Measurements from ENCODE around the gene AUP1. TPM values are rescaled to one million over a fixed set of nuclear protein-coding genes. Genes with fewer than 3 reads are reported as not detected.
A peak's percentile ranks its signal among the peaks of the same experiment; 100 is the strongest.

Gene AUP1
- total RNA-seq, 1 donor from 2014 or later = 76.8 TPM

DNA sequence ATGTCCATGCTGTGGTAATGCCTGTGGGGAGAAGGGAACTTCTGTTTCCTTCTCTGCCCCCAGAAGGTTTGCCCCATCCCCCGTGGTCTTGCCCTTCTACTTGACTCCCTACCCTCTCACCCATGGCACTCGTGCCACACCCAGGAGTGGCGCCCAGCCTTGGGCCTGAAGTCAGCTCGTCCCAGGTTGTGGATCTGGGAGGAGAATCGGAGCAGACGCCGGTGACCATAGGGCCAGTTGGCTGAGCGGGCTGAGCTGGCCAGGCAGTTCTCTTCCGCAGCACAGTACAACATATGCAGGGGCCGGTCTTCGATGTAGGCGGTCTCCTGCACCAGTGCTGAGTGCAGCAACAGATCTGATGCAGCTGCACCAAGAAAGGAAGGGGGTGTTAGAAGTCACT, 4.9 kb upstream of the AUP1 start:
- H3K9me3 Mint-ChIP-seq (ENCODE audit: low read depth) = no peaks in the 10 kb centered on the region
- H3K27ac Mint-ChIP-seq (ENCODE audit: unreplicated experiment) = no peak overlapping the region
- peaks cover 13% of the 10 kb centered on the region for H3K36me3 Mint-ChIP-seq (ENCODE audit: low read depth)
- H3K4me1 Mint-ChIP-seq (ENCODE audit: low read depth) = peaks cover 20% of the 10 kb centered on the region
- peak; percentile 75 for DNase-seq (ENCODE audit: low spot score)
- H3K4me3 Mint-ChIP-seq (ENCODE audit: unreplicated experiment) = no peak overlapping the region
- TF ChIP-seq, protein P1, sequence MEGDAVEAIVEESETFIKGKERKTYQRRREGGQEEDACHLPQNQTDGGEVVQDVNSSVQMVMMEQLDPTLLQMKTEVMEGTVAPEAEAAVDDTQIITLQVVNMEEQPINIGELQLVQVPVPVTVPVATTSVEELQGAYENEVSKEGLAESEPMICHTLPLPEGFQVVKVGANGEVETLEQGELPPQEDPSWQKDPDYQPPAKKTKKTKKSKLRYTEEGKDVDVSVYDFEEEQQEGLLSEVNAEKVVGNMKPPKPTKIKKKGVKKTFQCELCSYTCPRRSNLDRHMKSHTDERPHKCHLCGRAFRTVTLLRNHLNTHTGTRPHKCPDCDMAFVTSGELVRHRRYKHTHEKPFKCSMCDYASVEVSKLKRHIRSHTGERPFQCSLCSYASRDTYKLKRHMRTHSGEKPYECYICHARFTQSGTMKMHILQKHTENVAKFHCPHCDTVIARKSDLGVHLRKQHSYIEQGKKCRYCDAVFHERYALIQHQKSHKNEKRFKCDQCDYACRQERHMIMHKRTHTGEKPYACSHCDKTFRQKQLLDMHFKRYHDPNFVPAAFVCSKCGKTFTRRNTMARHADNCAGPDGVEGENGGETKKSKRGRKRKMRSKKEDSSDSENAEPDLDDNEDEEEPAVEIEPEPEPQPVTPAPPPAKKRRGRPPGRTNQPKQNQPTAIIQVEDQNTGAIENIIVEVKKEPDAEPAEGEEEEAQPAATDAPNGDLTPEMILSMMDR (IDR thresholded peaks at IDR 0.05) = no peak
- no peaks in the 10 kb centered on the region for H3K27me3 Mint-ChIP-seq (ENCODE audit: low read depth)

DNA sequence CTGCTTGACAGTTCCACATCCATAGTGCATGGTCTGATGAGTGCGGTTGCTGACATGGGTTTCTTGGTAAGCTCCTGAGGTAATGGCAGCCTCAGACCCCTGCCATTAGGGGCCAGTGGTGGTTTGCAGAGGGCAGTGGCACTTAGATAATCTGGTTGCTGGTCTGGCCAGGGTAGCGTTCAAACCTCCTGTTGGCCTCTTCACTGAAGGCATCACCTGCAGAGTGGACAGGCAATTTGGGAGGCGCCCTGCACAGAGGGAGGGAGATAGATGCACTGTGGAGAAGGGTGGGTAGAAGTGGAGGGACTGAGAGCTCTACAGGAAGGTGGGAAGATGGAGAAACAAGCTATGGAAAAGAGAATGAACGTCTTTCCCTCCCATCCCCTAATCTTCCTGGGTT, 4.0 kb upstream of the AUP1 start:
- peak; percentile 37 for DNase-seq (ENCODE audit: low spot score)
- Mint-ChIP-seq H3K9me3 (ENCODE audit: low read depth) (no peaks in the 10 kb centered on the region), H3K4me1 (ENCODE audit: low read depth) (peaks cover 27% of the 10 kb centered on the region), H3K36me3 (ENCODE audit: low read depth) (peaks cover 12% of the 10 kb centered on the region), H3K27ac (ENCODE audit: unreplicated experiment) (no peak overlapping the region), H3K4me3 (ENCODE audit: unreplicated experiment) (no peak overlapping the region), H3K27me3 (ENCODE audit: low read depth) (no peaks in the 10 kb centered on the region)
- TF ChIP-seq, protein P1 (IDR thresholded peaks at IDR 0.05) = no peak

DNA sequence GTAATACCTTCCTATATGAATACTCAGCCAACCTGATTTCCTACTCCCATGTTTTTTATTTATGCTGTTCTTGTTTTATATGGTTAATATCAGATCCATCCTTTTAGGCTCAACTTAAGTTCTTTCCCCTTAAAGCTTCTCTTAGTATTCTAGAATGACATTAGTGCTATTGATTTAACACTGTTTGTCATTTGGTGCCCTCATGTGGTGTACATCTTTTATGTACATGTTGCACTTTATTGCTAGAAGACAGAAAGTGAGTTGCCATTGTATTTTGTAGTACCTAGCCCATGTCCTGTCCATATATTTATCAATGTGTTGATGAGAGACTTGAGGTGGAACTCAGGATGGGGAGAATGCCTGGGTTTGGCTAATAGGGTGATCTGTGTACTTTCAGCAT, 2.7 kb upstream of the AUP1 start:
- H3K27me3 Mint-ChIP-seq (ENCODE audit: low read depth) = no peaks in the 10 kb centered on the region
- H3K27ac Mint-ChIP-seq (ENCODE audit: unreplicated experiment) = peak overlapping the region; percentile 9
- no peaks in the 10 kb centered on the region for H3K9me3 Mint-ChIP-seq (ENCODE audit: low read depth)
- peaks cover 15% of the 10 kb centered on the region for H3K36me3 Mint-ChIP-seq (ENCODE audit: low read depth)
- no peak overlapping the region for H3K4me3 Mint-ChIP-seq (ENCODE audit: unreplicated experiment)
- no peak for DNase-seq (ENCODE audit: low spot score)
- H3K4me1 Mint-ChIP-seq (ENCODE audit: low read depth) = peaks cover 40% of the 10 kb centered on the region
- TF ChIP-seq, protein P1 (IDR thresholded peaks at IDR 0.05) = peak; percentile 75

DNA sequence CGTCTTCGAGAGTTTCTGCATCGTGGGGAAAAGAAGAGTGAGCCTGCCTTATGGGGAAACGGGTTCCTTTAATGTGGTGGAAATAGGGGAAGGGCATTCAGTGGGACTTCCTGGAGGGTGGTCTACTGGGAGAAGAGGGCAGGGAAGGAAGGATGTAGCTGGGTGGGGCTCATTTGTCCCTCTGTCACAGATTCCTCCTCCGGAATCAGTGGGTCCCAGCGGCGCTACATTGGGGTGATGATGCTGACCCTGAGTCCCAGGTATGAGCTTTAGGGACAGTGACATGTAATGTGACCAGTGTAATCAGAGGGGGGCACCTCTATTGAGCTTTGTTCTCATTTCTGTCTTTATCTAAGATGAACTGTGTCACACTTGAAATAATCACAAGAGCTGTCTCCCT, 2.2 kb upstream of the AUP1 start:
- no peak overlapping the region for H3K4me3 Mint-ChIP-seq (ENCODE audit: unreplicated experiment)
- H3K27me3 Mint-ChIP-seq (ENCODE audit: low read depth) = no peaks in the 10 kb centered on the region
- TF ChIP-seq, protein P1 (IDR thresholded peaks at IDR 0.05) = no peak
- H3K27ac Mint-ChIP-seq (ENCODE audit: unreplicated experiment) = peak overlapping the region; percentile 76
- no peaks in the 10 kb centered on the region for H3K9me3 Mint-ChIP-seq (ENCODE audit: low read depth)
- peaks cover 40% of the 10 kb centered on the region for H3K4me1 Mint-ChIP-seq (ENCODE audit: low read depth)
- H3K36me3 Mint-ChIP-seq (ENCODE audit: low read depth) = peaks cover 20% of the 10 kb centered on the region
- DNase-seq (ENCODE audit: low spot score) = no peak

DNA sequence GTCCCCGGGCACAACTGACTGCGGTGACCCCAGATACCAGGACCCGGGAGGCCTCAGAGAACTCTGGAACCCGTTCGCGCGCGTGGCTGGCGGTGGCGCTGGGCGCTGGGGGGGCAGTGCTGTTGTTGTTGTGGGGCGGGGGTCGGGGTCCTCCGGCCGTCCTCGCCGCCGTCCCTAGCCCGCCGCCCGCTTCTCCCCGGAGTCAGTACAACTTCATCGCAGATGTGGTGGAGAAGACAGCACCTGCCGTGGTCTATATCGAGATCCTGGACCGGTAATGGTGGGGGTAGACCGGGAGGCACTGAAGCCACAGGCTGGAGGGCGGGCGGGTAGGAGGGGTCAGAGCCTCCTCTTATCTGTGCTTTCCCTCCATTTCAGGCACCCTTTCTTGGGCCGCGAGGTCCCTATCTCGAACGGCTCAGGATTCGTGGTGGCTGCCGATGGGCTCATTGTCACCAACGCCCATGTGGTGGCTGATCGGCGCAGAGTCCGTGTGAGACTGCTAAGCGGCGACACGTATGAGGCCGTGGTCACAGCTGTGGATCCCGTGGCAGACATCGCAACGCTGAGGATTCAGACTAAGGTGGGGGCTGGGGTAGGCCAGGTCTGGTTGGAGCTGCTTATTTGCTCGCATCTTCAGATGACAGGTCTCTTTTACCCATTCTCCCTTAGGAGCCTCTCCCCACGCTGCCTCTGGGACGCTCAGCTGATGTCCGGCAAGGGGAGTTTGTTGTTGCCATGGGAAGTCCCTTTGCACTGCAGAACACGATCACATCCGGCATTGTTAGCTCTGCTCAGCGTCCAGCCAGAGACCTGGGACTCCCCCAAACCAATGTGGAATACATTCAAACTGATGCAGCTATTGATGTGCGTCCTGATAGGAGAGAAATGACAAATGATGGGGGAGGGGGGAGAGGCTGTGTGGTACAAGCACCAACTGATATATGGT, 1.0 kb upstream of the AUP1 start:
- peaks cover 27% of the 10 kb centered on the region for H3K36me3 Mint-ChIP-seq (ENCODE audit: low read depth)
- DNase-seq (ENCODE audit: low spot score) = peak; percentile 92
- H3K9me3 Mint-ChIP-seq (ENCODE audit: low read depth) = no peaks in the 10 kb centered on the region
- peak overlapping the region; percentile 98 for H3K4me3 Mint-ChIP-seq (ENCODE audit: unreplicated experiment)
- no peaks in the 10 kb centered on the region for H3K27me3 Mint-ChIP-seq (ENCODE audit: low read depth)
- H3K4me1 Mint-ChIP-seq (ENCODE audit: low read depth) = peaks cover 40% of the 10 kb centered on the region
- TF ChIP-seq, protein P1 (IDR thresholded peaks at IDR 0.05) = peak; percentile 11
- H3K27ac Mint-ChIP-seq (ENCODE audit: unreplicated experiment) = peak overlapping the region; percentile 89

Measured in chondrocyte (in vitro differentiated cells).